H9 (cell line): ENCODE data around the gene PIMREG. TPM values are rescaled to one million over a fixed set of nuclear protein-coding genes. Genes with fewer than 3 reads are reported as not detected.

ENCODE experiments used
- DNase-seq: peaks from one replicate; pipeline ENCODE4 v3.0.0-alpha.2; 2017
- H2AFZ ChIP-seq: one replicate; pipeline ENCODE4 v1.6.1; 2013; ENCODE audit warnings: mild to moderate bottlenecking, low read length, control low read depth, moderate library complexity
- H2AK5ac ChIP-seq: 2 replicates; pipeline ENCODE4 v1.6.1; 2013; ENCODE audit warnings: low read length, control low read depth, mixed read lengths; ENCODE audit not compliant: insufficient read length
- H2BK120ac ChIP-seq: one replicate; pipeline ENCODE4 v1.6.1; 2013; ENCODE audit warnings: low read depth, mild to moderate bottlenecking, low read length, control low read depth, inconsistent platforms; ENCODE audit not compliant: poor library complexity, severe bottlenecking
- H2BK12ac ChIP-seq: 2 replicates; pipeline ENCODE4 v1.6.1; 2013; ENCODE audit warnings: low read length, control low read depth, mixed read lengths, low read depth; ENCODE audit not compliant: insufficient read length
- H2BK15ac ChIP-seq: 2 replicates; pipeline ENCODE4 v1.6.1; 2013; ENCODE audit warnings: low read depth, low read length, control low read depth
- H2BK20ac ChIP-seq: one replicate; pipeline ENCODE4 v1.6.1; 2013; ENCODE audit warnings: low read depth, mild to moderate bottlenecking, low read length, control low read depth, inconsistent platforms; ENCODE audit not compliant: poor library complexity, severe bottlenecking
- H2BK5ac ChIP-seq: 2 replicates; pipeline ENCODE4 v1.6.1; 2013; ENCODE audit warnings: low read length, control low read depth, mixed read lengths; ENCODE audit not compliant: insufficient read length
- H3K14ac ChIP-seq: 2 replicates; pipeline ENCODE4 v1.6.1; 2013; ENCODE audit warnings: low read length, control low read depth; ENCODE audit not compliant: insufficient read depth
- H3K18ac ChIP-seq: 2 replicates; pipeline ENCODE4 v1.6.1; 2013; ENCODE audit warnings: low read depth, mild to moderate bottlenecking, mixed read lengths, low read length, control low read depth; ENCODE audit not compliant: insufficient read length
- H3K23ac ChIP-seq: 2 replicates; pipeline ENCODE4 v1.6.1; 2013; ENCODE audit warnings: low read length, control low read depth, mixed read lengths, low read depth; ENCODE audit not compliant: insufficient read length
- H3K23me2 ChIP-seq: 2 replicates; pipeline ENCODE4 v1.6.1; 2013; ENCODE audit warnings: low read depth, mild to moderate bottlenecking, mixed read lengths, low read length, control low read depth; ENCODE audit not compliant: insufficient read length, poor library complexity, severe bottlenecking
- H3K27ac ChIP-seq: 2 replicates; pipeline ENCODE4 v1.5.1; 2013; ENCODE audit warnings: low read length, control low read depth, mixed read lengths, low read depth; ENCODE audit not compliant: insufficient read length
- H3K27me3 ChIP-seq: 2 replicates; pipeline ENCODE4 v1.6.1; 2013; ENCODE audit warnings: low read length, control low read depth, inconsistent platforms; ENCODE audit not compliant: insufficient read depth
- H3K4ac ChIP-seq: 2 replicates; pipeline ENCODE4 v1.6.1; 2013; ENCODE audit warnings: low read depth, mild to moderate bottlenecking, control low read depth, inconsistent platforms, low read length, moderate library complexity
- H3K4me1 ChIP-seq: 2 replicates; pipeline ENCODE4 v1.6.1; 2013; ENCODE audit warnings: low read length, control low read depth, inconsistent platforms; ENCODE audit not compliant: insufficient read depth
- H3K4me2 ChIP-seq: 2 replicates; pipeline ENCODE4 v1.6.1; 2013; ENCODE audit warnings: low read length, control low read depth, mixed read lengths; ENCODE audit not compliant: insufficient read length, insufficient read depth
- H3K56ac ChIP-seq: 2 replicates; pipeline ENCODE4 v1.6.1; 2013; ENCODE audit warnings: low read depth, mild to moderate bottlenecking, mixed read lengths, low read length, control low read depth; ENCODE audit not compliant: insufficient read length
- H3K79me1 ChIP-seq: 2 replicates; pipeline ENCODE4 v1.6.1; 2013; ENCODE audit warnings: low read depth, mild to moderate bottlenecking, moderate library complexity, low read length, control low read depth, inconsistent platforms; ENCODE audit not compliant: insufficient read depth, poor library complexity, severe bottlenecking
- H3K79me2 ChIP-seq: 2 replicates; pipeline ENCODE4 v1.6.1; 2013; ENCODE audit warnings: low read length, control low read depth, inconsistent platforms; ENCODE audit not compliant: insufficient read depth
- H3K9ac ChIP-seq: 2 replicates; pipeline ENCODE4 v1.6.1; 2013; ENCODE audit warnings: low read length, control low read depth, mixed read lengths; ENCODE audit not compliant: insufficient read length; ENCODE audit errors: extremely low read depth
- H3K9me3 ChIP-seq: one replicate; pipeline ENCODE4 v1.6.1; 2013; ENCODE audit warnings: low read depth, low read length, inconsistent platforms; ENCODE audit not compliant: control insufficient read depth
- H3T11ph ChIP-seq: one replicate; pipeline ENCODE4 v1.6.1; 2013; ENCODE audit warnings: mild to moderate bottlenecking, low read length, control low read depth, inconsistent platforms
- H4K20me1 ChIP-seq: one replicate; pipeline ENCODE4 v1.6.1; 2013; ENCODE audit not compliant: control insufficient read depth, insufficient read length, insufficient read depth
- H4K5ac ChIP-seq: 2 replicates; pipeline ENCODE4 v1.6.1; 2013; ENCODE audit warnings: low read depth, mild to moderate bottlenecking, mixed read lengths, low read length, control low read depth; ENCODE audit not compliant: insufficient read length
- H4K8ac ChIP-seq: replicated peaks from 2 replicates; pipeline ENCODE4 v1.6.1; 2013; ENCODE audit warnings: low read length, control low read depth, mixed read lengths, low read depth; ENCODE audit not compliant: insufficient read length
- H4K91ac ChIP-seq: 2 replicates; pipeline ENCODE4 v1.6.1; 2013; ENCODE audit warnings: low read depth, mild to moderate bottlenecking, moderate library complexity, mixed read lengths, low read length, control low read depth; ENCODE audit not compliant: insufficient read length
- H3K27ac Mint-ChIP-seq, 3 experiments: 2 replicates in 2 of 3; 3 replicates in 1 of 3; pipeline ENCODE4 v1.8.0; 2020 to 2021; ENCODE audit warnings: mixed read lengths in 3 of 3, mild to moderate bottlenecking in 1 of 3, moderate library complexity in 1 of 3
- H3K27me3 Mint-ChIP-seq: 2 replicates; pipeline ENCODE4 v1.8.0; 2021; ENCODE audit warnings: low read depth, mild to moderate bottlenecking, moderate library complexity, mixed read lengths
- H3K36me3 Mint-ChIP-seq, 3 experiments: 2 replicates in 2 of 3; 3 replicates in 1 of 3; pipeline ENCODE4 v1.8.0; 2020 to 2021; ENCODE audit warnings: low read depth in 3 of 3, mixed read lengths in 3 of 3; ENCODE audit not compliant: insufficient read depth in 1 of 3
- H3K4me1 Mint-ChIP-seq, 2 experiments: 2 replicates each; pipeline ENCODE4 v1.8.0; 2020; ENCODE audit warnings: mixed read lengths in 2 of 2
- H3K4me3 Mint-ChIP-seq, 2 experiments: 2 replicates in 1 of 2; 3 replicates in 1 of 2; pipeline ENCODE4 v1.8.0; 2020 to 2021; ENCODE audit warnings: mild to moderate bottlenecking in 2 of 2, mixed read lengths in 2 of 2, moderate library complexity in 1 of 2
- H3K9me3 Mint-ChIP-seq, 2 experiments: 2 replicates in 1 of 2; 3 replicates in 1 of 2; pipeline ENCODE4 v1.8.0; 2020; ENCODE audit warnings: mild to moderate bottlenecking in 2 of 2, mixed read lengths in 2 of 2, moderate library complexity in 1 of 2
- WGBS: extraction: QIAGEN DNeasy Blood & Tissue Kit; methylation state at CpG from one replicate; pipeline ENCODE4 v1.1.7; 2013; ENCODE audit warnings: missing lambda C conversion rate, low lambda C conversion rate, mixed read lengths; ENCODE audit not compliant: insufficient read length; ENCODE audit errors: extremely low coverage; 5-methylcytosine and 5-hydroxymethylcytosine counted together
- total RNA-seq: library from RNA; stranded (reverse); gene quantifications from 2 replicates; pipeline ENCODE4 v1.2.1, GENCODE V29; 2021
- TF ChIP-seq, protein P1 (sequence below): fragments of 200-600 bp; sonication (generic); conservative IDR thresholded peaks from 3 replicates; pipeline ENCODE4 v1.8.0; 2021; ENCODE audit warnings: antibody characterized with exemption, mild to moderate bottlenecking

Gene PIMREG
- total RNA-seq, 1 experiment from 2014 or later: 91.6 TPM

- H3K14ac ChIP-seq: no peak overlapping the region
- no peak overlapping the region for H2BK15ac ChIP-seq
- Mint-ChIP-seq H3K9me3 (peaks cover 12 to 14% of the 10 kb centered on the region in 2 experiments), H3K4me1 (peaks cover 2 to 10% of the 10 kb centered on the region in 2 experiments), H3K36me3 (peaks cover 9 to 16% (median 11%) of the 10 kb centered on the region in 3 experiments; a peak in 6 of 7 replicates), H3K27ac (no peak overlapping the region), H3K27me3 (peaks cover 4% of the 10 kb centered on the region), H3K4me3 (no peak overlapping the region)
- H3K79me2 ChIP-seq: no peaks in the 10 kb centered on the region
- TF ChIP-seq, protein P1, sequence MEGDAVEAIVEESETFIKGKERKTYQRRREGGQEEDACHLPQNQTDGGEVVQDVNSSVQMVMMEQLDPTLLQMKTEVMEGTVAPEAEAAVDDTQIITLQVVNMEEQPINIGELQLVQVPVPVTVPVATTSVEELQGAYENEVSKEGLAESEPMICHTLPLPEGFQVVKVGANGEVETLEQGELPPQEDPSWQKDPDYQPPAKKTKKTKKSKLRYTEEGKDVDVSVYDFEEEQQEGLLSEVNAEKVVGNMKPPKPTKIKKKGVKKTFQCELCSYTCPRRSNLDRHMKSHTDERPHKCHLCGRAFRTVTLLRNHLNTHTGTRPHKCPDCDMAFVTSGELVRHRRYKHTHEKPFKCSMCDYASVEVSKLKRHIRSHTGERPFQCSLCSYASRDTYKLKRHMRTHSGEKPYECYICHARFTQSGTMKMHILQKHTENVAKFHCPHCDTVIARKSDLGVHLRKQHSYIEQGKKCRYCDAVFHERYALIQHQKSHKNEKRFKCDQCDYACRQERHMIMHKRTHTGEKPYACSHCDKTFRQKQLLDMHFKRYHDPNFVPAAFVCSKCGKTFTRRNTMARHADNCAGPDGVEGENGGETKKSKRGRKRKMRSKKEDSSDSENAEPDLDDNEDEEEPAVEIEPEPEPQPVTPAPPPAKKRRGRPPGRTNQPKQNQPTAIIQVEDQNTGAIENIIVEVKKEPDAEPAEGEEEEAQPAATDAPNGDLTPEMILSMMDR: no peak
- H2BK120ac ChIP-seq: no peak overlapping the region
- no peak overlapping the region for H3K4me2 ChIP-seq
- no peak for DNase-seq
- H3K18ac ChIP-seq: no peak overlapping the region
- H4K20me1 ChIP-seq: no peaks in the 10 kb centered on the region
- H3K27ac ChIP-seq: no peak overlapping the region
- no peaks in the 10 kb centered on the region for H3K27me3 ChIP-seq
- no peaks in the 10 kb centered on the region for H3K23me2 ChIP-seq
- H3K4ac ChIP-seq: no peak overlapping the region
- no peak overlapping the region for H4K5ac ChIP-seq
- H2BK12ac ChIP-seq: no peak overlapping the region
- no peak overlapping the region for H4K91ac ChIP-seq
- H2AK5ac ChIP-seq: no peak overlapping the region
- H2BK5ac ChIP-seq: no peak overlapping the region
- H3K9ac ChIP-seq: no peak overlapping the region
- no peaks in the 10 kb centered on the region for H3K79me1 ChIP-seq
- no peak overlapping the region for H4K8ac ChIP-seq
- H3K4me1 ChIP-seq: no peaks in the 10 kb centered on the region
- H2BK20ac ChIP-seq: no peak overlapping the region
- no peak overlapping the region for H3T11ph ChIP-seq
- H3K23ac ChIP-seq: no peak overlapping the region
- no peak overlapping the region for H3K56ac ChIP-seq
- no CpG with 5 or more reads among the region's 25 CpGs for WGBS
- no peaks in the 10 kb centered on the region for H3K9me3 ChIP-seq
- H2AFZ ChIP-seq: no peak overlapping the region
These were observed 17.7 kb upstream of the PIMREG start for GRCh38 chr17:6426356-6427101.
